OCI-LY7 (cell line): Measurements from ENCODE around the gene FRMD5. TPM values are rescaled to one million over a fixed set of nuclear protein-coding genes. Genes with fewer than 3 reads are reported as not detected.
"Not testable (repeated sequence)": the region's sequence is repeated elsewhere in the genome, so short reads cannot be mapped to it uniquely, and the experiment has no call there.

Source experiments
- BruUV-seq: library from RNA; stranded (reverse); fragments of 400-500 nt; replicated peaks from 2 replicates; lab custom pipeline; 2021; lab: Mats Ljungman, UMichigan
- CTCF ChIA-PET: fragments of 300-600 bp; sonication (Branson Sonifier 250); formaldehyde crosslinking; loops from one replicate; lab custom pipeline; 2022; ENCODE audit warnings: antibody characterized with exemption; ENCODE audit not compliant: unreplicated experiment; lab: Charles Lee
- POLR2A ChIA-PET: fragments of 300-600 bp; sonication (Branson Sonifier 250); formaldehyde crosslinking; loops from one replicate; lab custom pipeline; 2022; ENCODE audit warnings: antibody characterized with exemption; lab: Charles Lee
- DNase-seq: peaks from one replicate; pipeline ENCODE4 v3.0.0-alpha.2; 2015; ENCODE audit warnings: low spot score
- H2AFZ ChIP-seq: fragments of 200-600 bp; sonication (generic), shearing (Covaris generic); 2 replicates; pipeline ENCODE4 v1.6.1; 2014; ENCODE audit warnings: mild to moderate bottlenecking, antibody characterized with exemption, low read length, moderate library complexity
- H3K27ac ChIP-seq: fragments of 200-600 bp; sonication (generic); 2 replicates; pipeline ENCODE4 v1.5.1; 2014; ENCODE audit warnings: mixed run types, low read depth, mild to moderate bottlenecking, moderate library complexity, low read length, inconsistent platforms; ENCODE audit not compliant: poor library complexity, severe bottlenecking
- H3K36me3 ChIP-seq: fragments of 200-600 bp; sonication (generic); 2 replicates; pipeline ENCODE4 v1.6.1; 2014; ENCODE audit warnings: mild to moderate bottlenecking, antibody characterized with exemption, low read length, moderate library complexity, mixed read lengths; ENCODE audit not compliant: insufficient read depth
- H3K4me1 ChIP-seq: fragments of 200-600 bp; sonication (generic); 2 replicates; pipeline ENCODE4 v1.5.1; 2014; ENCODE audit warnings: mild to moderate bottlenecking, low read length; ENCODE audit not compliant: insufficient read depth, poor library complexity, severe bottlenecking
- H3K4me2 ChIP-seq: fragments of 200-600 bp; sonication (generic); 2 replicates; pipeline ENCODE4 v1.6.1; 2014; ENCODE audit warnings: mild to moderate bottlenecking, low read length
- H3K4me3 ChIP-seq: fragments of 200-600 bp; sonication (generic); 2 replicates; pipeline ENCODE4 v1.5.1; 2014; ENCODE audit warnings: mild to moderate bottlenecking, low read depth, low read length; ENCODE audit not compliant: poor library complexity, severe bottlenecking
- H3K79me2 ChIP-seq: fragments of 200-600 bp; sonication (generic); 2 replicates; pipeline ENCODE4 v1.6.1; 2016; ENCODE audit warnings: low read depth, mild to moderate bottlenecking, low read length, moderate library complexity, mixed read lengths; ENCODE audit not compliant: insufficient read depth
- H3K9me2 ChIP-seq: fragments of 200-600 bp; sonication (generic); 2 replicates; pipeline ENCODE4 v1.6.1; 2016; ENCODE audit warnings: mild to moderate bottlenecking, low read length, mixed read lengths; ENCODE audit not compliant: insufficient read depth
- H3K9me3 ChIP-seq: fragments of 200-600 bp; sonication (generic); 2 replicates; pipeline ENCODE4 v1.6.1; 2014; ENCODE audit warnings: mild to moderate bottlenecking, mixed run types, low read length, mixed read lengths
- H4K20me1 ChIP-seq: fragments of 200-600 bp; sonication (generic); 2 replicates; pipeline ENCODE4 v1.6.1; 2014; ENCODE audit warnings: mild to moderate bottlenecking, antibody characterized with exemption, low read length, moderate library complexity, mixed read lengths; ENCODE audit not compliant: insufficient read depth
- CTCF ChIP-seq: fragments of 200-600 bp; sonication (generic); conservative IDR thresholded peaks from 2 replicates; pipeline ENCODE4 v1.5.1; 2014; ENCODE audit warnings: mild to moderate bottlenecking, antibody characterized with exemption, low read length, moderate library complexity, mixed read lengths
- intact Hi-C: fragments of 100-400 bp; cut with micrococcal nuclease; formaldehyde crosslinking; loops from one replicate; pipeline ENCODE4 v1.10.0; 2022; ENCODE audit not compliant: unreplicated experiment
- total RNA-seq, 2 experiments: library from RNA; depleted of rRNA in 1 of 2; stranded (reverse); fragments of >200 nt in 1 of 2; shearing (Covaris generic) in 1 of 2; gene quantifications; 2 replicates each; pipeline ENCODE4 v1.2.3, GENCODE V29; 2014 to 2022

Gene FRMD5
- total RNA-seq, 2 experiments from 2014 or later: not detected

- Histone ChIP-seq H3K4me2 (no peak overlapping the region), H3K9me2 (no peaks in the 10 kb centered on the region), H3K9me3 (no peaks in the 10 kb centered on the region), H2AFZ (no peak overlapping the region), H3K79me2 (peaks cover 48% of the 10 kb centered on the region), H3K4me1 (no peaks in the 10 kb centered on the region), H3K27ac (no peak overlapping the region), H3K4me3 (no peak overlapping the region), H3K36me3 (peaks cover 95% of the 10 kb centered on the region), H4K20me1 (no peaks in the 10 kb centered on the region)
- BruUV-seq: no TSS peak
- no peak for DNase-seq
- TF ChIP-seq CTCF: no peak
- ChIA-PET POLR2A (interaction anchor here (0.5 to 1.0 kb wide), 2 partner anchors 9 to 16 kb away, joined by 3 to 7 read pairs; no protein-coding TSS in a partner anchor), CTCF (no interaction called here)
- intact Hi-C loops: no loop called here
These were observed 349.6 kb downstream of the FRMD5 start for GRCh38 chr15:43845421-43845820.

GRCh38 chr15:43832485-43832884, 362.6 kb downstream of the FRMD5 start:
- CTCF ChIA-PET: not testable (repeated sequence)
- peak overlapping the region; percentile 86 for H3K27ac ChIP-seq

GRCh38 chr15:43831519-43832052, 363.5 kb downstream of the FRMD5 start:
- peaks cover 100% of the 10 kb centered on the region for H3K79me2 ChIP-seq
- DNase-seq, H3K9me3 ChIP-seq, intact Hi-C loops, H2AFZ ChIP-seq, BruUV-seq, CTCF ChIA-PET, H3K9me2 ChIP-seq: not testable (repeated sequence)
- peaks cover 36% of the 10 kb centered on the region for H3K4me1 ChIP-seq
- H4K20me1 ChIP-seq: peaks cover 20% of the 10 kb centered on the region
- POLR2A ChIA-PET: interaction anchor here (0.6 to 2.4 kb wide), 17 partner anchors 9 to 93 kb away, joined by 3 to 16 read pairs (median 6); partner anchors contain the start of gene ELL3
- peak overlapping the region; percentile 95 for H3K4me3 ChIP-seq
- H3K4me2 ChIP-seq: peak overlapping the region; percentile 82
- peaks cover 95% of the 10 kb centered on the region for H3K36me3 ChIP-seq
- H3K27ac ChIP-seq: peak overlapping the region; percentile 86

More at GRCh38 chr15:43832485-43832884, 362.6 kb downstream of the FRMD5 start:
- H3K9me3 ChIP-seq, DNase-seq, BruUV-seq, H3K9me2 ChIP-seq, H2AFZ ChIP-seq, intact Hi-C loops: not testable (repeated sequence)
- POLR2A ChIA-PET: interaction anchor here (0.6 to 2.4 kb wide), 14 partner anchors 8 to 79 kb away, joined by 3 to 16 read pairs (median 6); partner anchors contain the start of genes ELL3 and MFAP1
- H4K20me1 ChIP-seq: peaks cover 21% of the 10 kb centered on the region
- H3K4me2 ChIP-seq: peak overlapping the region; percentile 82
- peaks cover 35% of the 10 kb centered on the region for H3K4me1 ChIP-seq
- peaks cover 99% of the 10 kb centered on the region for H3K36me3 ChIP-seq
- peaks cover 100% of the 10 kb centered on the region for H3K79me2 ChIP-seq
- peak overlapping the region; percentile 95 for H3K4me3 ChIP-seq

GRCh38 chr15:43830691-43831275, 364.3 kb downstream of the FRMD5 start:
- H2AFZ ChIP-seq, CTCF ChIA-PET, H3K9me3 ChIP-seq, H3K9me2 ChIP-seq, BruUV-seq, intact Hi-C loops: not testable (repeated sequence)
- Histone ChIP-seq H4K20me1 (peaks cover 12% of the 10 kb centered on the region), H3K4me3 (peak overlapping the region; percentile 95), H3K4me2 (peak overlapping the region; percentile 82), H3K36me3 (peaks cover 87% of the 10 kb centered on the region), H3K27ac (peak overlapping the region; percentile 86), H3K79me2 (peaks cover 100% of the 10 kb centered on the region), H3K4me1 (peaks cover 44% of the 10 kb centered on the region)
- POLR2A ChIA-PET: interaction anchor here (0.7 to 2.4 kb wide), 9 partner anchors 8 to 60 kb away, joined by 4 to 15 read pairs (median 6); partner anchors contain the start of gene ELL3
- peak; percentile 54 for DNase-seq

GRCh38 chr15:43829951-43830540, 365.0 kb downstream of the FRMD5 start:
- peaks cover 11% of the 10 kb centered on the region for H4K20me1 ChIP-seq
- POLR2A ChIA-PET: interaction anchor here (0.7 to 9.7 kb wide), 3 partner anchors 8 to 40 kb away, joined by 3 to 150 read pairs (median 12); no protein-coding TSS in a partner anchor
- H3K79me2 ChIP-seq: peaks cover 100% of the 10 kb centered on the region
- peak overlapping the region; percentile 86 for H3K27ac ChIP-seq
- H3K9me2 ChIP-seq, DNase-seq, CTCF ChIA-PET, H2AFZ ChIP-seq, H3K9me3 ChIP-seq, BruUV-seq: not testable (repeated sequence)
- peak overlapping the region; percentile 95 for H3K4me3 ChIP-seq
- peak overlapping the region; percentile 82 for H3K4me2 ChIP-seq
- H3K4me1 ChIP-seq: peaks cover 51% of the 10 kb centered on the region
- H3K36me3 ChIP-seq: peaks cover 79% of the 10 kb centered on the region
- intact Hi-C loops: loop anchor here (2.0 kb wide), 1 partner anchor 21 kb away; no protein-coding TSS in a partner anchor
